Right lung (tissue), 5 donors: ENCODE results near the gene DHX32. TPM values are rescaled to one million over a fixed set of nuclear protein-coding genes. Genes with fewer than 3 reads are reported as not detected.

ENCODE experiments used
- DNase-seq, 2 donors: peaks; one replicate each; pipeline ENCODE4 v3.0.0-alpha.2; 2013
- polyA plus RNA-seq, 5 donors: library from polyadenylated mRNA; unstranded; fragments of 120-200 nt; gene quantifications; one replicate each; pipeline versions ENCODE4 v1.2.1 to v1.2.3, GENCODE V29; 2013; ENCODE audit warnings: inconsistent platforms in 1 of 5, low replicate concordance in 1 of 5; ENCODE audit not compliant: insufficient read length in 5 of 5, insufficient read depth in 1 of 5

The DHX32 gene
- polyA plus RNA-seq, 5 donors: 25.1 to 33.1 (median 27.2) TPM

- DNase-seq: no peak
These were observed 31.6 kb downstream of the DHX32 start for GRCh38 chr10:125849448-125849847.

- DNase-seq: no peak
These were observed 32.2 kb downstream of the DHX32 start for GRCh38 chr10:125848857-125849256.

DNA sequence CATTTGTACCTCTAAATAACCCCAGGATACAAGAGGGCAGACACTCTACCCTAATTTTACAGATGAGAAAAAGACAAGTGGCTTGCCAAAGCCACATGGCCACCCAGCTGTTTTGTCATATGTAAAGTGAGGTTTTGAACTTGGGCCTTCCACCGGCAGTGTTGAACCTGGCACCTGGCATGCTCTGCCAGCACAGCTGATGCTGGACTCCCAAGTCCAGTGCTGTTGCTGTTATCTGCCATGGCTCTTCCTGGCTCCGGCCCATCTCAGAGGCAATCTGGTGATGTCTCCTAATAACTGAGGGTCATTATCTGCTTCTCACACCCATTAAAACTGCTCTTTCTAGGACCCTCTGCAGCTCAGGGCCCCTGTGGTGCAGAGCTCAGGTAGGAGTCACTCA, 32.7 kb downstream of the DHX32 start:
- DNase-seq: no peak

DNA sequence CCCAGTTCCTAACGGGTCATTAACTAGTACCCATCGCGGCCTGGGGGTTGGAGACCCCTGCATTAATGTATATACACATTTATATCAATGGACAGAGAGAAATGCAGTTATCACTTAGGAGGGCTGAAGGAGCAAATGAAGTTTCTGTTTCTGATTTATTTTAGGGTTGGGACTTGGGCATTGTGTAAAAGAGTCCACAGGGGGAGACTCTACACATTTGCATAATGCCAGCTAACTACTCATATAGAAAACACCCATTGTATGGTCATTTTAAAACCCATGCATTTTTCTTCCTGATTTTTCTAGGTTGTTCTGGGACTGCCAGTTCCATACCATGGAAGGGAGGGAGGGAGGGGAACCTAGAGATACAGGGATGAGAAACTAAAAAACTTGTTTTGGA, 34.2 kb downstream of the DHX32 start:
- no peak for DNase-seq

DNA sequence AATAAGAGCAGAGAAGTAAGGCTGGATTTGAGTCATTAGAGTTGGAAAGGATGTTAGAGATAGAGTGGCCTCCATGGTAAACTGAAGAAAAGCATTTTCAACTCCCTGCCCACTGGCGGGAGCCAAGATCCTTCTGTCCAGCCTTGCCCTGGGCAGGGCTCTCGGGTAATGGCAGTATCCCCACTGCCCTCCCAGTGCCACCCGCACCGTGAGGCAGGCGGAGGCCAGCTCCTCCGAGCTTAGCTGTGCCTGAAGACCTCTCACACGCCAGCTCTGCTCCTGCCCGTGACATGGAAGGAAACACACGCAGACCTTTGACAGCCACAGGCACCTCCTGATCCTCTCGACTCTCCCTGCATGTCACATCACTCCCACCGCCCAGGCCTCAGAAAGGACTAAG, 35.5 kb downstream of the DHX32 start:
- DNase-seq: no peak

DNA sequence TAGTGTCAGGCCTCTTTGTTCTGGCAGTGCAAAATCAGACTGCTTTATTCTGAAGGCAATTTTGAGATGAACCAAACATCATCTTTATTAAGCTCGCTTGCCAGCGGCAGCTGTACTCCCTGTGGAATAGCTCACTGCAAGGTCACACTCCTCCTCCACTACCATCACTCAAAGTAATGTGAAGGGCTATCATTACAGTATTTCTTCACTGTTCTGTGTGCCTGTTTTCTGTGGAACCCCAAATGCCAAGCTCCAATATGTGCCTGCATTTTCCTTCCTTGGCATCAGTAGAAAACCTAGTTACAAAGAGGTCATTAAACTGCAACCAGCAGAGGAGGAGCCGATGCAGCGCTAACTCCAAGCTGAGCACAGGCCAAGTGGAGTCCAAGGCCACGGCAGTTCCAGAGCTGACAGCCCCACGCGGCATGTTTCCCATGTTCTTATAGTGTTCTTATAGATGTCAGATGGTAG, 36.3 kb downstream of the DHX32 start:
- DNase-seq: no peak

- DNase-seq: no peak
These were observed 37.3 kb downstream of the DHX32 start for GRCh38 chr10:125843603-125844329.

GRCh38 chr10:125840955-125841354, 40.1 kb downstream of the DHX32 start:
- no peak for DNase-seq

- no peak for DNase-seq
These were observed 40.7 kb downstream of the DHX32 start for GRCh38 chr10:125840406-125840805.

- DNase-seq: no peak
These were observed 42.1 kb downstream of the DHX32 start for GRCh38 chr10:125838802-125839575.

- DNase-seq: no peak
These were observed 44.3 kb downstream of the DHX32 start for GRCh38 chr10:125836746-125837145.

- no peak for DNase-seq
These were observed 52.8 kb downstream of the DHX32 start for GRCh38 chr10:125828311-125828710.

DNA sequence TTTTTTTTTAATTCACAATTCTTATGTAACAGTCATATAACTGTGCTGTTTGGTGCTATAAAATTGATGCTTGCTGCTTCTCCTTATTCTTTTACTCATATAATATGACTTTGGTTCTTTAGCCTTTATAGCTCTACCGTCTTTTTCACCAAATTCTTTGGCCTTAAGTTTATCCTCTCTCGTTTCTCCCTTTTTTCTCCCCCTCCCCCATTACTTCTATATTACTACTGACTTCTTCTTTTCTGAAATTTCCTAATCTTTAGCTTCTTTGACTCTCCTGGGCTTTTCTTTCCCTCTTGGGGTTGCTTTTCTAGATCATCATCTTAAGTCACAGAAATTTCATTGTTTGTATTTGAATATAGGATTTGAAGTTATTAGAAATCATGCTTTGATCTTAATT, 54.0 kb downstream of the DHX32 start:
- DNase-seq: no peak

- DNase-seq: no peak
These were observed 56.4 kb downstream of the DHX32 start for GRCh38 chr10:125824736-125825135.

DNA sequence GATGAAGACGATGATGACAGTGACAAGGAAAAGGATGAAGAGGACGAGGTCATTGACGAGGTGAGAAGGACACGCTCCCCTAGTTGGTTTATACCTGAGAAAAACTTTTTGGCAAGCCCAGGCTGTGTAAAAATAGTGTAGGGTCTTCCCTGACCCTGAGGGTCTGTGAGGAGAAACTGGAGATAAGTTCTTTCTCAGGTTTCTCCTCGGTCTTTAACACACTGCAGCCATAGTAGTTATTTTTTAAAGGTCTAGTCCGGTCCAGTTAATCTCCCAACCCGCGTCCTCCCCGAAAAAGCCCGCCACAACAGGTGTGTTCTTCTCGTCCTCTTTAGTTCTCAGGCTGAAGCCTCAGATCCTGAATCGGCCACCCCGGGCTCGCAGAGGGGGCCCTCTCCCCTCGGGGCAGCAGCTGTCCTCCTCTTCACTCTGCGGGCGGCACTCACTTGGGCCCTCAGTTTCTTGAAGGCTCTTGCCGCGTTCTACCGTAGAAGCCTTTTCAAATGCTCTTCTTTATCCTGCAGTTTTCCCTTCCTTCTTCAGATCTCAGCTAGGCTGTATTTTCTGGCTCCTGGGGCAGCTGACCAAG, 57.3 kb downstream of the DHX32 start:
- no peak for DNase-seq

DNA sequence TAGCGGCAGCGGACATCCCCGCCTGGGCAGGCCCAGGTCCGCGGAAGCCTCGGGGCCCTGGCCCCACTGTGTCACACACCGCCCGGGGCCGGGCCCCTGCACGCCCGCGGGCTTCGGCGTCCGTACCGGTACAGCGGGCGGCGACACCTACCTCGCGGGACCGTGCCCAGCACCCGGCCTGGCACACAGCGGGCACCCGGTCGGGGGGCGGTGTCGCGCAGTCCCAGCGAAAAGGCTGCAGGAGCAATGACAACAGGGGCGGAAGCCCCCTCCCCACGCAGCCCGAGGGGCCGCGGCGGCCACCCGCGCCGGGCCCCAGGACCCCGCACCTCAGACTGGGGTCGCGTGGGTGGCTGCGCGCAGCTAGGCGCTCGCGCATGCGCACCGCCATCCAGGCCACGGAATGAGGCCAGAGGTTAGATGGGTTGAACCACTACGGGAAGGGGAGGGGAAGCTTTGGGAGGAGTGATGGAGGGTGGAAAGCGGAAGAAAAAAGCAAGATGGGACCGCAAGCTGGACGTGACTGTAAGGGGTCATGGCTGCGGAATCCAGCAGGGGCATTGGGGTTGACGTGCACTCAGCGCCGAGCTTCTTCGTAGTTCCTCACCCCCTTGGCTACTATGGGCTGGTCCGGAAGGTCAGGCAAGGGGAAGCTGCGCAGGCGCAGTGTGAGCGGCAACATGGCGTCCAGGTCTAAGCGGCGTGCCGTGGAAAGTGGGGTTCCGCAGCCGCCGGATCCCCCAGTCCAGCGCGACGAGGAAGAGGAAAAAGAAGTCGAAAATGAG, 58.0 kb downstream of the DHX32 start, which contains the start of the genes BCCIP and UROS:
Gene BCCIP, plus strand, starts transcription at position 669 of the 785 bp plus-strand sequence. Its CDS starts 12 bp downstream, at position 681.
Gene UROS, minus strand, starts transcription at position 381 of the 785 bp plus-strand sequence. CDS start 6,759 bp downstream, outside the sequence.
- peak; percentile 93 to 95 for DNase-seq

DNA sequence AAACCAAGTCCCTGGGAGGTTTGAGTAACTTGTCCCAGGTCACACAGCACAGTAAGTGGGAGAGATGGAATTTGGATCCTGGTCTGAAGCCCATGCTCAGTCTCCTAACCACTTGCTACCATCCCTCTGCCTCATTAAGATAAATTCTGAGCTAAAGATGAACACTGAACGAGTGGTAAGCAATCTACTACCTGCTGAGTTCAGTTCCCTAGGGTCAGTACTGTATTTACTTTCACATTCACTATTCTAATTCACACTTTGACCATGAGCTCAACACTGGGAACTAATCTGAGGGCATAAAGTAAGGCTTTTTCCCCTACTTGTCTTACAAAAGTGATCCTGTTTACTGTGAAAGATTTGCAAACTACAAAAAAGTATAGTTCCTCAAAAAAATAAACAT, 60.4 kb downstream of the DHX32 start:
- DNase-seq: no peak

DNA sequence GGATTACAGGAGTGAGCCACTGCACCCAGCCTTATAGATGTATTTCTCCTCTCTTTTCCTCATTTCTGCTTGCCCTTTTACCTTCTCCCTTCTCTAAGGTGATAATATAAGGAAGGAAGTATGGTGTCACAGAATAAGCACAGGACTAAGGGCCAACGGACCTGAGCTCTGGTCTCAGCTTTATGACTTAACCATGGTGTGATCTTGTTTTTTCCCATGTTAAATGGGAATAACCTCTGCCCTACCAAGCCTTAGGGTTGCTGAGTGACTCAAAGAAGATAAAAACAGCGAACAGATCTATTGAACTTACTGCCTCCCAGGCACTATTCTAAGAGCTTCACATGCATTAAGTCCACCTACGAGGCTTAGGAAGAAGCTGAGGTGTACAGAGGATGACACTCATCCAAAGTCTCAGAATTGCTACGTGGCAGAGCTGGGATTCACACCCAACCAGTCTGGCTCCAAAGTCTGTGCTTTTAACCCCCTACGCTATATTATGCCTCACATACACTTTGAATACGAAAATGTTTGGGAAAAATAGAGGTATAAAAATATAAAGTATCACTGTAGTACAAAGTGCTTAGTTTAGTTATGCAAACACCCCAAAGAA, 63.6 kb downstream of the DHX32 start:
- no peak for DNase-seq

- DNase-seq: no peak
These were observed 64.5 kb downstream of the DHX32 start for GRCh38 chr10:125816548-125816947.

DNA sequence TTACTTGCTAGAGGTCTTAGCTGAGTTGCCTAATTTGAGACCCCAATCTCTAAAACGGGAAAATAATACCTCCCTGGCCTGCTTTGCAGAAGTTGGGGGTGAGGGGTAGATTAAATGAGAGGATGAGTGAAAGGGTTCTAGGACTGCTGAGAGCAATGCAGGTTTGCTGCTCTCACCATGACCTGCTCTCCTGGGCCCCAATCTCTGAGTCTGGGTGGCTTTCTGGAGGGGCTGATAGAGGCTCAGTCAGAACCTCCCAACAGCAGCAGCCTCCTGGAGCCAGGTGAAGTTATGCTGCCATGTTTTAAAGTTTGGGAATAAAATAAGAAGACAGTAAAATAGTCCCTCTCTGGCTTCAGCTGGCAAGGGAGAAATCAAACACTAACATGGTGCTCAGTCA, 65.3 kb downstream of the DHX32 start:
- no peak for DNase-seq

DNA sequence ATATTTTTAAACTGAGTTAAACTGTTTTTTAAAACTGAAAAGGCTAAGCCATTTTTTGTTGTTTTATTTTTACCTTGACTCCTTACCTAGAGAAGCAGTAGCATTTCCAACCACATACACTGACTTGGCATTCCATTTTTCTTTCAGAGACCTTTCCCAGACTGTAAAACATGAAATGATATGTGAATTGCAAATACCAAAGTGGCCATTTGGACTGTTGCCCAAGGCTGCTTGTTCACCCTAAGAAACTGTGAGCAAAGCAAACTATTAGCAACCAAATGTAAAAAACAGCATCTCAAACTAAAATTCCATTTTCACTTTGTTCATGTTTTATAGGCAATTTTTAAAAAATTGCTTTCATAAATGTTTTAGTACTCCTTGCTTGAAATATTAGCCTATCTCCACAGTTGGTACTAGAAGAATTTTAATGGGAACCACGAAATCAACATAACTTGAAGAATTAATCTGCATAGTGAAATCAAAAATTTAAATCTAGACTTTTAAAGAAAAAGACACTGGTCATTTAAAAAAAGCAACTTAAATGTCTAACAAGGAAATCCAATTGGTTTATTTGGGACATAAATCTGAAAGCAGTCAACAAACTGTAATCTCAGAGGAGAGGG, 68.9 kb downstream of the DHX32 start:
- peak; percentile 36 to 38 for DNase-seq
